Neural crest cell (in vitro differentiated cells): Measurements from ENCODE around the gene ASB12. TPM values are rescaled to one million over a fixed set of nuclear protein-coding genes. Genes with fewer than 3 reads are reported as not detected.

Experiments
- DNase-seq: peaks from one replicate; pipeline ENCODE4 v3.0.0; 2021; ENCODE audit warnings: low read depth, mixed read lengths, low spot score
- H3K27ac Mint-ChIP-seq: one replicate; pipeline ENCODE4 v1.8.0; 2021; ENCODE audit warnings: mild to moderate bottlenecking, mixed read lengths; ENCODE audit not compliant: unreplicated experiment
- H3K27me3 Mint-ChIP-seq: 2 replicates; pipeline ENCODE4 v1.8.0; 2021; ENCODE audit warnings: low read depth, mild to moderate bottlenecking, mixed read lengths
- H3K36me3 Mint-ChIP-seq: 2 replicates; pipeline ENCODE4 v1.8.0; 2021; ENCODE audit warnings: low read depth, mild to moderate bottlenecking, mixed read lengths
- H3K4me1 Mint-ChIP-seq: 2 replicates; pipeline ENCODE4 v1.8.0; 2021; ENCODE audit warnings: mixed read lengths
- H3K4me3 Mint-ChIP-seq: one replicate; pipeline ENCODE4 v1.8.0; 2021; ENCODE audit warnings: mild to moderate bottlenecking, mixed read lengths
- H3K9me3 Mint-ChIP-seq: 2 replicates; pipeline ENCODE4 v1.8.0; 2021; ENCODE audit warnings: mixed read lengths
- total RNA-seq: library from RNA; stranded (reverse); gene quantifications from 2 replicates; pipeline ENCODE4 v1.2.1, GENCODE V29; 2021
- TF ChIP-seq, protein P1 (sequence below): fragments of 200-600 bp; sonication (generic); conservative IDR thresholded peaks from 2 replicates; pipeline ENCODE4 v1.5.0; 2021; ENCODE audit warnings: antibody characterized with exemption, mild to moderate bottlenecking

The ASB12 gene
- total RNA-seq, 1 donor from 2014 or later, result 0.61 TPM

DNA sequence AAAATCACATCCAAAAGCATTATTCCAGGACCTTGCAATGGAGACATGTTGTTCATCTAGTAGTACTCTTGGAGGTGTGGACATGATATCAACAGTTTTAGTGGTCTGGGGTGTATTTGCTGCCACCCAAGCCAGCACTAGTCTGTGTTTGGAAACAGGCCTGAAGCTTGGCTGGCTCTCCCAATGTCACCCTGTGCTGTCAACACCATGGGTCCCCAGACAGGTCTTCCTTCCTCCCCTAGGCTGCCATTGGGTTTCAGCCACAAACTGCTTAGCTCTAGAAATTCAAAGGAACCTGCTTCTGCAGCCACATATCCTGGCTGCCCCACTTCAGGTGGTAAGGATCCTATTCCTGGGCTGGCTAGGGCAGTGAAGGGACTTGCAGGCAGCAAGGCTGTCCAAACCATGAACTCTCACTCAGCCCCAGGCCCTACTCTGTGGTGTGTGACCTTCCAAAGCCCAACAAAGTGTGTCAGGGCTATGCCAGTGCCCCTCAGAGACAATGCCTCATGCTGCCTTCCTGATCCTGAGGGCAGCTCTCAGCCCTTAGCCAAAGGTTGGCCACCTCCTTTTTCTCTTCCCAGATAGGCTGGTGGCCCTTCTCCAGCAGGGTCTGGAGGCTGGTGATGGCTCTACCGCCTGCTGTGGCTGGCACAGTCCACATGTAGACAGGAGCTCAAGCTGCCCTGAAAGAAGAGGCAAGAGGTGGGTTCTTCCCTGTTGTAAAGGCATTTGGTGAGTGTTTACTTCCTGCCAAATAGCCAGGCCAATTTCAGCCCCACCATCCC lies 43.2 kb downstream of the ASB12 start:
- no peak for DNase-seq
- Mint-ChIP-seq H3K27ac (no peak overlapping the region), H3K27me3 (no peaks in the 10 kb centered on the region), H3K4me1 (no peaks in the 10 kb centered on the region), H3K4me3 (no peak overlapping the region), H3K36me3 (peaks cover 8% of the 10 kb centered on the region), H3K9me3 (no peaks in the 10 kb centered on the region)
- TF ChIP-seq, protein P1, sequence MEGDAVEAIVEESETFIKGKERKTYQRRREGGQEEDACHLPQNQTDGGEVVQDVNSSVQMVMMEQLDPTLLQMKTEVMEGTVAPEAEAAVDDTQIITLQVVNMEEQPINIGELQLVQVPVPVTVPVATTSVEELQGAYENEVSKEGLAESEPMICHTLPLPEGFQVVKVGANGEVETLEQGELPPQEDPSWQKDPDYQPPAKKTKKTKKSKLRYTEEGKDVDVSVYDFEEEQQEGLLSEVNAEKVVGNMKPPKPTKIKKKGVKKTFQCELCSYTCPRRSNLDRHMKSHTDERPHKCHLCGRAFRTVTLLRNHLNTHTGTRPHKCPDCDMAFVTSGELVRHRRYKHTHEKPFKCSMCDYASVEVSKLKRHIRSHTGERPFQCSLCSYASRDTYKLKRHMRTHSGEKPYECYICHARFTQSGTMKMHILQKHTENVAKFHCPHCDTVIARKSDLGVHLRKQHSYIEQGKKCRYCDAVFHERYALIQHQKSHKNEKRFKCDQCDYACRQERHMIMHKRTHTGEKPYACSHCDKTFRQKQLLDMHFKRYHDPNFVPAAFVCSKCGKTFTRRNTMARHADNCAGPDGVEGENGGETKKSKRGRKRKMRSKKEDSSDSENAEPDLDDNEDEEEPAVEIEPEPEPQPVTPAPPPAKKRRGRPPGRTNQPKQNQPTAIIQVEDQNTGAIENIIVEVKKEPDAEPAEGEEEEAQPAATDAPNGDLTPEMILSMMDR, result no peak

DNA sequence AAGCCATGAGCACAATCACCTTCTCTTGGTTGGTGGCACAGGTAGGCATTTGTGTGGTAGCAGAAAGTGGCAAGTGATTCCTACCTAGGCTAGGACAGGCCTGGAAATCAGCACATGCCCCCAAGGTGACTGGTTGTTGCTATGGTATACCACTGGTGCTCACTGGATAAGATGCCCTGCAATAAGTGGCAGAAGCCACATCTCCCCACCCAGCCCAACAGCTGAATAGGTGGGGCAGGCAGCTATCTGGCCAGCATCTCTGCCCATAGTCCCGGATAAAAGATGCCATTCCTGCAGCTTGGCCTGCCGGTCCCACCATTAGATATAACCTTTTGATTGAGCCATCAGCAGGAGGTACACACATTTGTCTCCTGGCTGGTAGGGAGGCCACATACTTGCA lies 46.0 kb downstream of the ASB12 start:
- no peaks in the 10 kb centered on the region for H3K36me3 Mint-ChIP-seq
- TF ChIP-seq, protein P1, result no peak
- no peak overlapping the region for H3K27ac Mint-ChIP-seq

DNA sequence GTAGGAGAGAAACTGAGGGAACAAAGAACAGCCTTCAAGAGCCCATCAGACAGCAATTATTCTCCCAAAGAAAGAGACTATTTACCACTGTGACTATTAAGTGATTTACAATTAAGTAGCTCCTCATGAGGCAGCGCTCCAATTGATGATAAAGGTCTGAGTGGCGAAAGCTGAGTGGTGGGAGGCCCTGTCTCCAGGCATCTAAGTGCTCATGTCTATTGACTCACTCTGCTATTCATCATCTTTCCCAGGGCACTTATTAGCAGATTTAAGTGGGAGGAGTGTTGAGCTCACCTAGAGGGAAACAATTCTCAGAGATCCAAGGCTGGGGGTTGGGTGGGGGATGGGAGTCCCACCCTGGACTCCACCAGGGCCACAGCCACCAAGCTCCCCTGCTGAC lies 48.2 kb downstream of the ASB12 start:
- no peak for DNase-seq
- TF ChIP-seq, protein P1, result no peak
- H3K9me3 Mint-ChIP-seq, result no peaks in the 10 kb centered on the region

More for the DNA sequence above, 46.0 kb downstream of the ASB12 start:
- H3K9me3 Mint-ChIP-seq, result no peaks in the 10 kb centered on the region
- H3K27me3 Mint-ChIP-seq, result no peaks in the 10 kb centered on the region
- H3K4me3 Mint-ChIP-seq, result no peak overlapping the region
- no peak for DNase-seq
- no peaks in the 10 kb centered on the region for H3K4me1 Mint-ChIP-seq

DNA sequence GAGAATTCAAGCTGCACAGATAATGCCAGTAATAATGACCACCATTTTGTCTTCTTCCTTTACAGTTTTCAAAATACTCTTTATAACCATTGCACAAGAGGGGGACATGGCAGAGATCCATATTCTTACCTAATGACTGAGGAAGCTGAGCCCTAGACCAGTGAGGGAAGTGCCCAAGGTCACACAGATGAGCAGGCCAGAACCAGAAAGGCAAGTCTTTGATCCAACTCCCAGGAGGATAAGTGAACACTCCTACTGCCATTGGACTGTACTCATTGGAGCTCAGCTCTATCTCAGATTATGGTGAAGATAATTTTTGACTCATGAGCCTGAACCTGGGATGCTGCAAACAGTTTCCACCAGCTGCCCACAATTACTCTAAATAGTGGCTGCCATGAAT lies 53.5 kb downstream of the ASB12 start:
- TF ChIP-seq, protein P1, result no peak

More for the DNA sequence above, 48.2 kb downstream of the ASB12 start:
- Mint-ChIP-seq H3K27me3 (no peaks in the 10 kb centered on the region), H3K27ac (no peak overlapping the region), H3K36me3 (no peaks in the 10 kb centered on the region), H3K4me3 (no peak overlapping the region), H3K4me1 (no peaks in the 10 kb centered on the region)

More for the DNA sequence above, 53.5 kb downstream of the ASB12 start:
- Mint-ChIP-seq H3K27ac (no peak overlapping the region), H3K4me1 (no peaks in the 10 kb centered on the region), H3K36me3 (no peaks in the 10 kb centered on the region), H3K4me3 (no peak overlapping the region), H3K9me3 (peaks cover 3% of the 10 kb centered on the region), H3K27me3 (no peaks in the 10 kb centered on the region)
- DNase-seq, result no peak

Other genes starting within 250 kb of the ASB12 start
- 12.8 and 13.6 TPM in 2 replicates for gene AMER1, start 24.9 kb downstream of the ASB12 start, total RNA-seq
- gene MTMR8, start 164.8 kb upstream of the ASB12 start, total RNA-seq, result 4.0 and 5.3 TPM in 2 replicates